ENCODE measurements around the gene COL8A2.

COL8A2 gene

DNA sequence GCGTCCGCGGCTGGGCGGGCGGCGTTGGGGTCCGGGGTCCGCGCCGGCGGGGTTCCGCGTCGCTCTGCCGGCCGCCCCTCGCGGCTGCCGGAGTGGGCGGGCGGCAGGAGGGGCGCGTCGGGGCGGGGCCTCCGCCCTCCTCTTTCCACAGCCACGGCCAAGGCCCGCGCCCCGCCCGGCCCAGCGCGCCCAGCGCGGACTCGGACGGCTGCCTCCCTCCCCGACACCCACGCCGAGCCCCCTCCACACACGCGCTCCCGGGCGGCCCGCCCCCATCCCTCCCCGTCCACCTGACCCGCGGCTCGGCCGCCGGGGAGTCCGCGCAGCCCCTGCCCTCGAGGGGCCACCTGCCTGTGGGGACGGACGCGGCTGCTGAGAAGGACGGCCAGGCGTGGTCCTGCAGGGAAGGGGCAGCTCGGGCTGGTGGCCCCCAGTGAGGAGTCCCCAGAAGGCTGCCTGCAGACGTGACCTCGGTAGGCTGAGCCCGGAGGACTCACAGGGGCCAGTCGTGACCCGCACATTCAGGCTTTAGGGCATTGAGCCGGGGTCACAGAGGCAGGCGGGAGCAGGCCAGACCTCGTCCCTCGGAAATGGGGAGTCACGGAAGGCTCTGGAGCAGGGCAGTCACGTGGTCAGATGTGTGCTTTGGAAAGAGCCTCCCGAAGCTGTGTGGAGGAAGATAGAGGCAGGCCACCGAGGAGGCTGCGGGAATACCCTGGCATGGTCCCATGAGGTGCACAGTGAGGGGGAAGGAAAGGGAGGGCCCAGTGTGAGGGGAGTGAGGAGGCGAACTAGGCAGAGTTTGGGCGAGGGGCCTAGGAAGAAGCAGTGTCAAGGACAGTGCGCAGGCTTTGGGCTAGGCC, at the start of gene COL8A2:
Gene COL8A2, minus strand, starts transcription at position 94 of the 863 bp plus-strand sequence. CDS start 24,980 bp downstream, outside the sequence.
- DNase-seq (ENCODE audit: low read depth, low spot score): no peak
- peak within 1 kb of the TSS; percentile 35 for H3K4me3 ChIP-seq (ENCODE audit: low read depth, low read length)
- TF ChIP-seq, protein P1, sequence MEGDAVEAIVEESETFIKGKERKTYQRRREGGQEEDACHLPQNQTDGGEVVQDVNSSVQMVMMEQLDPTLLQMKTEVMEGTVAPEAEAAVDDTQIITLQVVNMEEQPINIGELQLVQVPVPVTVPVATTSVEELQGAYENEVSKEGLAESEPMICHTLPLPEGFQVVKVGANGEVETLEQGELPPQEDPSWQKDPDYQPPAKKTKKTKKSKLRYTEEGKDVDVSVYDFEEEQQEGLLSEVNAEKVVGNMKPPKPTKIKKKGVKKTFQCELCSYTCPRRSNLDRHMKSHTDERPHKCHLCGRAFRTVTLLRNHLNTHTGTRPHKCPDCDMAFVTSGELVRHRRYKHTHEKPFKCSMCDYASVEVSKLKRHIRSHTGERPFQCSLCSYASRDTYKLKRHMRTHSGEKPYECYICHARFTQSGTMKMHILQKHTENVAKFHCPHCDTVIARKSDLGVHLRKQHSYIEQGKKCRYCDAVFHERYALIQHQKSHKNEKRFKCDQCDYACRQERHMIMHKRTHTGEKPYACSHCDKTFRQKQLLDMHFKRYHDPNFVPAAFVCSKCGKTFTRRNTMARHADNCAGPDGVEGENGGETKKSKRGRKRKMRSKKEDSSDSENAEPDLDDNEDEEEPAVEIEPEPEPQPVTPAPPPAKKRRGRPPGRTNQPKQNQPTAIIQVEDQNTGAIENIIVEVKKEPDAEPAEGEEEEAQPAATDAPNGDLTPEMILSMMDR (IDR thresholded peaks at IDR 0.05; ENCODE audit: low read depth, low read length): no peak
- in situ Hi-C loops (cut with HindIII; ENCODE audit: low sequenced_read_pairs): loop anchor here (25.0 kb wide), 2 partner anchors 162 to 287 kb away; no protein-coding TSS in a partner anchor

DNA sequence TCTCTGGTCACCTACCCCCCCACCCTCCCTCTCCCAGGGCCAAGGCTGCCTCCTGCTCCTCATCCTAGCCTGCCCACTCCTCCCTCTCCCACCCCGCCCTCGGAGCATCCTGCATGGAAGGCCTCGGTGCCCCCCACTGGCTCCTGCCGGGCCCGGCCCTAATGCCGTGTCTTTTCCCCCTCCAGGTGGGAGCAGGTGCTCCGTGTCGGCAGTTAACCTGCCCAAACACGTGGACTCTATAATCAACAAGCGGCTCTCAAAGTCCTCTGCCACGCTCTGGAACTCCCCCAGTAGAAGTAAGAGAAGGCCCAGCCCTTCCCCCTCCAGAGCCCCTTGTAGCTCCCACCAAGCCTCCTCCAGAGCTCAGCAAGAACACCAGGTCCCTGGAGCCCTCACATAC, 49.7 kb upstream of the COL8A2 start:
- TF ChIP-seq, protein P1 (IDR thresholded peaks at IDR 0.05; ENCODE audit: low read depth, low read length): no peak
- in situ Hi-C loops (cut with HindIII; ENCODE audit: low sequenced_read_pairs): no loop called here
- no peak for DNase-seq (ENCODE audit: low read depth, low spot score)
- no peak overlapping the region for H3K4me3 ChIP-seq (ENCODE audit: low read depth, low read length)

DNA sequence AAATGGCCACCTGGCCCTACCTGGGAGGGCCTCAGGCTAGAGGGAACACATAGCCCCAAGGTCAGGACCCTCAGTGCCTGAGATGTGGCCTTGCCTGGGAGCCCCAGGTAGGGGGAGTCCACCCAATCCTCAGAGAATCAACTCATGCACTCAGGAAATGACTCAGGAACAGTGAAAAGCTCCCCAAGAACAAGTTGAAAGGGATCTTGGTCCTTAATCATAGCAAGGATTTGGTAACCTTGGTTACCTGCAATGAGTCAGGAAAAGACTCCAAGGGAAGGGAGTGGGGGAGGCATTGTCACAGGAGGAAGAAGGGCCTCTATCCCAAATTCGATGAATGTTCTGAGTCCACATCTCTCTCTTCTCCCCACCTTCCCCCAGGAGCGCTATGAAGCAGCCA, 48.0 kb upstream of the COL8A2 start:
- H3K4me3 ChIP-seq (ENCODE audit: low read depth, low read length): no peak overlapping the region
- TF ChIP-seq, protein P1 (IDR thresholded peaks at IDR 0.05; ENCODE audit: low read depth, low read length): no peak
- DNase-seq (ENCODE audit: low read depth, low spot score): peak; percentile 80
- in situ Hi-C loops (cut with HindIII; ENCODE audit: low sequenced_read_pairs): no loop called here

DNA sequence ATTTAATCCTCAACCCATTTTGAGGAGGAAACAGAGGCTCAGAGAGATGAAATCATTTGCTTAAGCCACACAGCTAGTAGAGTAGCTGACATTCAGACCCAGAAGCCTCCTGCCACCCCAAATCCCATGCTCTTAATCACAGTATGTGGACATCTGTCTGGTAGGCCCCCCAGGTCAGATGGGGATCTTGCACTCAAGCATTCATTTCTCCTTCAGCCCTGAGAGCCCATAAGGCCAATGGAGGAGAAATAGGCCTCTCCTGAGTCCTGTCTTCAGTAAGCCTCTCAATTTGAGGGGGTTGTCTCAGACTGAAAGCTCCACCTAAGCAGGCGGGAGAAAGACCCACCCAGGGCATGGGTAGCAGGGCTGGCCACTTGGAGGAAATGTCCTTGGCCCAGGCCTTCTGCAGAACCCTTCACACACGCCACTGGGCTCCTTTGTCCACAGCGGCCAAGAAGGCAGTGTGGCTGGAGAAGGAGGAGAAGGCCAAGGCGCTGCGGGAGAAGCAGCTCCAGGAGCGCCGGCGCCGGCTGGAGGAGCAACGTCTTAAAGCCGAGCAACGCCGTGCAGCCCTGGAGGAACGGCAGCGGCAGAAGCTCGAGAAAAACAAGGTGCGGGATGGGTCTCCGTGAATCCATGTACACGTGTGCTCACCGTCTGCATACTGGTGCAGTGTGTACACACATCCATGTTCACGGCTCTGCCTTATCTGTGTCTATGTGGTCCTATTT, 47.2 kb upstream of the COL8A2 start:
- TF ChIP-seq, protein P1 (IDR thresholded peaks at IDR 0.05; ENCODE audit: low read depth, low read length): no peak
- no peak for DNase-seq (ENCODE audit: low read depth, low spot score)
- H3K4me3 ChIP-seq (ENCODE audit: low read depth, low read length): no peak overlapping the region
- in situ Hi-C loops (cut with HindIII; ENCODE audit: low sequenced_read_pairs): no loop called here

DNA sequence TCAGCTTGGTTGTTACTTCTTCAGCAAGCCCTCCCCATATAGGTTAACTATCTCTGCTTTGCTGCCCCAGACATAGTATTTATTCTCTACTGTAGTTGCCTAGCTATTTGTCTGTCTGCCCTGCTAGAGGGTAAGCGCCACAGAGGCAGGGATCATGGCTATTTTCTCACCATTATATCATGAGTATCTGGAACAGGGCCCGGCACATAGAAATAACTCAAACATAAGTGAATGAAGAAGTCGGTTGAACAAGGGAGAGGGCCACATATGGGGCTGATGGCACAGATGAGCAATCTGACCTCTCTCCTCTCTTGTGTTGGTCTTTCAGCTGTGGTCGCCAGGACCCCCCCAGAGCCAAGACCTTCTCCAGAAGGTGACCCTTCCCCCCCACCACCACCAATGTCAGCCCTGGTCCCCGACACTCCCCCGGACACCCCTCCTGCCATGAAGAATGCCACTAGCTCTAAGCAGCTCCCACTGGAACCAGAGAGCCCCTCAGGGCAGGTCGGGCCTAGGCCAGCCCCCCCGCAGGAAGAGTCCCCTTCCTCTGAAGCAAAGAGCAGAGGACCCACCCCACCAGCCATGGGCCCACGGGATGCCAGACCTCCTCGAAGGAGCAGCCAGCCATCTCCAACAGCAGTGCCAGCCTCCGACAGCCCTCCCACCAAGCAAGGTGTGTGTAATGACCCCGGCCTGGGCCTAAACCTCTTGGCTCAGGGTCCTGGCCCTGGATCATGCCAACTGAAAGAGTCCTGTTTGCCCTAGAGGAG, 45.8 kb upstream of the COL8A2 start:
- DNase-seq (ENCODE audit: low read depth, low spot score): no peak
- no peak overlapping the region for H3K4me3 ChIP-seq (ENCODE audit: low read depth, low read length)
- in situ Hi-C loops (cut with HindIII; ENCODE audit: low sequenced_read_pairs): no loop called here
- TF ChIP-seq, protein P1 (IDR thresholded peaks at IDR 0.05; ENCODE audit: low read depth, low read length): no peak

DNA sequence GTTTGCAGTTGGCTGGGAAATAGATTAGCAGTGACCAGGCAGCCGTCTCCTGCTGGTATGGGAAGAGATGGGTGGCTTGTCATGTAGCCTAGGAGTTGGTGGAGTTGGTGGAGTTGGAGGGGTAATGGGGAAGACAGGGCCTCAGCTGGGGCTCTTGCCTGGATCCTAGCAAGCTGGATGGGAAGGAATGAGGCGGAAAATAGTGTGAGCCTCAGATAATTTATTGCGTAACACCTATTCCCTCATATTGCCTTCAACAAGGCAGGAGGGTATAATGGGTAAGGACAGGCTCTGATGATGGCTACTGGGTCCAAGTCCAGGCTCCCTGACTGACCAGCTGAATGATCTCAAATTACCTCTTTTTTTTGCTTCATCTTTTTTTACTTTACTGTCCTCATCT, 43.5 kb upstream of the COL8A2 start:
- H3K4me3 ChIP-seq (ENCODE audit: low read depth, low read length): no peak overlapping the region
- in situ Hi-C loops (cut with HindIII; ENCODE audit: low sequenced_read_pairs): no loop called here
- DNase-seq (ENCODE audit: low read depth, low spot score): no peak
- TF ChIP-seq, protein P1 (IDR thresholded peaks at IDR 0.05; ENCODE audit: low read depth, low read length): no peak
